ENCODE data around the gene HIRA.

- no peak for TF ChIP-seq CREM (CRISPR knock-in tag; IDR thresholded peaks at IDR 0.05)
- TF ChIP-seq, protein P1, sequence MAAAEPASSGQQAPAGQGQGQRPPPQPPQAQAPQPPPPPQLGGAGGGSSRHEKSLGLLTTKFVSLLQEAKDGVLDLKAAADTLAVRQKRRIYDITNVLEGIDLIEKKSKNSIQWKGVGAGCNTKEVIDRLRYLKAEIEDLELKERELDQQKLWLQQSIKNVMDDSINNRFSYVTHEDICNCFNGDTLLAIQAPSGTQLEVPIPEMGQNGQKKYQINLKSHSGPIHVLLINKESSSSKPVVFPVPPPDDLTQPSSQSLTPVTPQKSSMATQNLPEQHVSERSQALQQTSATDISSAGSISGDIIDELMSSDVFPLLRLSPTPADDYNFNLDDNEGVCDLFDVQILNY (CRISPR knock-in tag; IDR thresholded peaks at IDR 0.05): no peak
- no peak for TF ChIP-seq NFE2L1 (CRISPR knock-in tag; IDR thresholded peaks at IDR 0.05)
- TF ChIP-seq MXD4 (CRISPR knock-in tag; IDR thresholded peaks at IDR 0.05; ENCODE audit: borderline replicate concordance): no peak
- no peak for TF ChIP-seq RORB (CRISPR knock-in tag; IDR thresholded peaks at IDR 0.05)
Observed at GRCh38 chr22:19377565-19378343, 53.8 kb downstream of the HIRA start.
